ENCODE data around the gene LPAR1.
"Not testable (repeated sequence)": the region's sequence is repeated elsewhere in the genome, so short reads cannot be mapped to it uniquely, and the experiment has no call there.

The LPAR1 gene

DNA sequence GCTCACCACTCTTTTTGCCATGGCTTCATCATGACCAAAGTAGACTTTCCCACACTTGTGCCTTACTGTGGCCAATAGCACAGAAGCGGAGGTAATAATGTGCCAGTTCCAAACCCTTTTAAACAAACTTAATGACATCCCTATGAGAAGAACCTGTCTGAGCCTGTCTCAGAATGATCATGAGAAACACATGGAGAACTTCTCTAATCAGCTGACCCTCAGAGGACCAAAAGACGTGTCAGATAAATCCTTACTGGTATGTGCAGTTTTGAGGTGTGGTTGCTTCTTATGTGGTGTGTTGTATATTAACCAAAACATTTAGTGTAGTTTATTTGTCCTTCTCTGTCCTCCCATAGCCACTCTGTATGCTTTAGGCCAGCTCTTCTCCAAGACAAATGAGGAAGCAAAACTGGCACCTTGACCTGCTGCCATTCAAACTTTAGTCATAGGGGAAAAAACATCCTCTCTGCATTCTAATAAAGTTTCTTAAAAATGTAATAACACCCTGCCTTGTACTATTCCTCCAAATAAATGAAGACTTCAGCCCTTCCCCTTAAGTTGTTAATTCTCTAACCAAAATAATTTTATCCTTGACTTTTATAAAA, 200.8 kb downstream of the LPAR1 start:
- no peak overlapping the region for H3K4me3 ChIP-seq (ENCODE audit: control insufficient read depth, low read depth, low read length)
- no peak for DNase-seq (ENCODE audit: low read depth)
- TF ChIP-seq, protein P1, sequence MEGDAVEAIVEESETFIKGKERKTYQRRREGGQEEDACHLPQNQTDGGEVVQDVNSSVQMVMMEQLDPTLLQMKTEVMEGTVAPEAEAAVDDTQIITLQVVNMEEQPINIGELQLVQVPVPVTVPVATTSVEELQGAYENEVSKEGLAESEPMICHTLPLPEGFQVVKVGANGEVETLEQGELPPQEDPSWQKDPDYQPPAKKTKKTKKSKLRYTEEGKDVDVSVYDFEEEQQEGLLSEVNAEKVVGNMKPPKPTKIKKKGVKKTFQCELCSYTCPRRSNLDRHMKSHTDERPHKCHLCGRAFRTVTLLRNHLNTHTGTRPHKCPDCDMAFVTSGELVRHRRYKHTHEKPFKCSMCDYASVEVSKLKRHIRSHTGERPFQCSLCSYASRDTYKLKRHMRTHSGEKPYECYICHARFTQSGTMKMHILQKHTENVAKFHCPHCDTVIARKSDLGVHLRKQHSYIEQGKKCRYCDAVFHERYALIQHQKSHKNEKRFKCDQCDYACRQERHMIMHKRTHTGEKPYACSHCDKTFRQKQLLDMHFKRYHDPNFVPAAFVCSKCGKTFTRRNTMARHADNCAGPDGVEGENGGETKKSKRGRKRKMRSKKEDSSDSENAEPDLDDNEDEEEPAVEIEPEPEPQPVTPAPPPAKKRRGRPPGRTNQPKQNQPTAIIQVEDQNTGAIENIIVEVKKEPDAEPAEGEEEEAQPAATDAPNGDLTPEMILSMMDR (conservative IDR thresholded peaks at IDR 0.05; ENCODE audit: control insufficient read depth, insufficient read depth, low read depth, low read length), result no peak

DNA sequence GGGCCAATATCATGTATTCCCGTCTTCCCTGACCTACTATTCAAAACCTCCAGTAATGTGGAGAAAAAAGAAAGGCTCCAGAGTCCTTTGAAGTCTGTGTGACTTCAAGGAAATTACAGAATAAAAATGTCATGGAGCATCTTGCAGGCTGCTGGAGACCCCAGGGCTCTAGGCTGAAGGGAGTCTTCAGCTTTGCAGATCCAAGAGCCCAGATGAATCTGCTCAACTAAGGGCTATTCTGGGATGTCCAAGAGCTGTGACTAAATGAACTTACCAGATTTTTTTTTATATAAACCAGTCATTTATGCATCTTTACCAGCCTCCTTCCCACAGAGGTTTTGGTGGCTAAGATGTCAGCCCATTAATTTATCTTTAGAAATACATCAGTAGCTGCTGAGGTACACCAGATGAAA, 202.4 kb downstream of the LPAR1 start:
- TF ChIP-seq, protein P1 (conservative IDR thresholded peaks at IDR 0.05; ENCODE audit: control insufficient read depth, insufficient read depth, low read depth, low read length), result no peak
- DNase-seq (ENCODE audit: low read depth), result peak; percentile 71
- no peak overlapping the region for H3K4me3 ChIP-seq (ENCODE audit: control insufficient read depth, low read depth, low read length)

DNA sequence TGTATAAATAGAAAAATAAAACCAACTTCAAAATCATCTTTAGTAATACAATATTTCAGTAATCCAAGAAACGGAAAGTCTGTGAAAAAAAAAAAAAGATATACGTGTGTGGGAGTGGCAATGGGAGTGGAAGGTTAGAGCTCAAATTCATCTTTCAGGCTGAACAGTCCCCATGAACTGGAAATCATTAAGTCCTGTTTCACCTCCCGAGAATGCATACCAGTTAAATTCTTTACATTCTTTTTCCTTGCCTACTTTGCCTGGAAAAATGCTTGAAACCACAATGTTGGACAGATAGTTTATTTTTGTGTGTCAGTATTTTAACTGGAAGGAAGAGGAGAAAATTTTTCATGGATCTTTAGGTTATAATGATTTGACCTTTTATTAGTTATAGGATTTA, 202.9 kb downstream of the LPAR1 start:
- no peak overlapping the region for H3K4me3 ChIP-seq (ENCODE audit: control insufficient read depth, low read depth, low read length)
- TF ChIP-seq, protein P1 (conservative IDR thresholded peaks at IDR 0.05; ENCODE audit: control insufficient read depth, insufficient read depth, low read depth, low read length), result no peak
- peak; percentile 89 for DNase-seq (ENCODE audit: low read depth)

DNA sequence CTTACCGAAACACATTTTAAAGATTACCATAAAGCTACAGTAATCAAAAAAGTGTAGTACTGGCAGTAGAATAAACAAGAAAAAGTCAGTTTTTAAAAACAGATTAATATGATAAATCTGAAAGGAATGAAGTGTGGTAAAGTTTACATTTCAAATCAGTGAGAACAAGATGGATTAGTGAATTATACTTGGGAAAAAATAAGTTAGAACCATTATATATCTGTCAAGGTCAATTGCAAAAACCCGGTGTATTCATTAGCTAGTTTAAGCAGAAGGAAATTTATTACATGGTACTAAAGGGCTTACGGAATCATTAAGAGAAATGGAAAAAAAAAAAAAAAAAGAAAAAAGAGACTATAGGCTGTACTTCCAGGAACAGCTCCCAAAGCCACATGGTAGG, 205.3 kb downstream of the LPAR1 start:
- no peak for DNase-seq (ENCODE audit: low read depth)

DNA sequence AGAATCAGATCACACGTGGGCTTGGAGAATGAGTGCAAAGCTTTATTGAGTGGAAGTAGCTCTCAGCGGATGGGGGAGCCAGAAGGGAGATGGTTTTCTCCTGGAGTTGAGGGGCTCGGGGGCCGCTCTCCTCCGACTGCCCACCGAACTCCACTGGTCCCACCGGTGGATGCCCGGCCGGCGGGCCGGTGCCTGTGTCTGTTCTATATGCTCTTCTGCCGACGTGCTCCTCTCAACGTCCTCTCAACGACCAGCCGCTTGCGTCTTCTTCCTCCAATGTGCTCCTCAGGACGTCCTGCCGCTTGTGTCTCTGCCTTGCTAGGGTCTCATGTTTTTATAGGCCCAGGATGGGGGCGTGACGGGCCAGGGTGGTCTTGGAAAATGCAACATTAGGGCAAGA, 207.8 kb downstream of the LPAR1 start:
- no peak overlapping the region for H3K4me3 ChIP-seq (ENCODE audit: control insufficient read depth, low read depth, low read length)
- no peak for DNase-seq (ENCODE audit: low read depth)
- TF ChIP-seq, protein P1 (conservative IDR thresholded peaks at IDR 0.05; ENCODE audit: control insufficient read depth, insufficient read depth, low read depth, low read length), result no peak

More for the DNA sequence above, 205.3 kb downstream of the LPAR1 start:
- TF ChIP-seq, protein P1 (conservative IDR thresholded peaks at IDR 0.05; ENCODE audit: control insufficient read depth, insufficient read depth, low read depth, low read length), result no peak
- no peak overlapping the region for H3K4me3 ChIP-seq (ENCODE audit: control insufficient read depth, low read depth, low read length)

DNA sequence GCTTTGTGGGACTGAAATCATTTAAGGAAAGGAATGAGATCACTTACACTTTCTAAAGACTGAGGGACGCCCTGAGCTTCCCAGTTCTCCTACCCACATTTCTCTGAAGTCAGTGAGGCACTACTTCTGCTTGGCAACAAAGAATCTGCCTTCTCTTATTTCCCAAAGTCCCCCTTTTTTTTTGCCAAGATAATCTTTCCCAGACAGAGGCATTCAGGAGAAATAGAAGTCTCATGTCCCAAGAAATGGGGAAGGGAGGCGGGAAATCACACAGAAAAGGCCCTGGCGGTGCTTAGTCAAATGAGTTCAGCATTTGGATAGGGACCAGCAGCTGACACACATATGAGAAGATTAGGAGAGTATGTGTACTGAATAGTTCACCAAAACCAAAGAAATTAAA, 210.0 kb downstream of the LPAR1 start:
- no peak overlapping the region for H3K4me3 ChIP-seq (ENCODE audit: control insufficient read depth, low read depth, low read length)
- DNase-seq (ENCODE audit: low read depth), result peak; percentile 77
- TF ChIP-seq, protein P1 (conservative IDR thresholded peaks at IDR 0.05; ENCODE audit: control insufficient read depth, insufficient read depth, low read depth, low read length), result no peak

DNA sequence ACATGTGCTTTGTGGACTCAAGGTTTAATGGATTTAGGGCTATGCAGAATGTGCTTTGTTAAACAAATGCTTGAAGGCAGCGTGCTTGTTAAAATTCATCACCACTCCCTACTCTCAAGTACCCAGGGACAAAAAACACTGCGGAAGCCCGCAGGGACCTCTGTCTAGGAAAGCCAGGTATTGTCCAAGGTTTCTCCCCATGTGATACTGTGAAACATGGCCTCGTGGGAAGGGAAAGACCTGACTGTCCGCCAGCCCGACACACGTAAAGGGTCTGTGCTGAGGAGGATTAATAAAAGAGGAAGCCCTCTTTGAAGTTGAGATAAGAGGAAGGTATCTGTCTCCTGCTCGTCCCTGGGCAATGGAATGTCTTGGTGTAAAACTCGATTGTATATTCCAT, 211.9 kb downstream of the LPAR1 start:
- H3K4me3 ChIP-seq (ENCODE audit: control insufficient read depth, low read depth, low read length); DNase-seq (ENCODE audit: low read depth): not testable (repeated sequence)

Data from fibroblast of mammary gland (primary cell).